Ishikawa (cell line): ENCODE data around the gene LRRC46.

Source experiments
- CEBPB ChIP-seq: IDR thresholded peaks from 2 replicates; pipeline ENCODE4 v1.6.1; 2012
- EP300 ChIP-seq: IDR thresholded peaks from 2 replicates; pipeline ENCODE4 v1.6.1; 2012; ENCODE audit warnings: borderline replicate concordance
- MAX ChIP-seq: IDR thresholded peaks from 2 replicates; pipeline ENCODE4 v1.6.1; 2012
- NFIC ChIP-seq: IDR thresholded peaks from 2 replicates; pipeline ENCODE4 v1.6.1; 2012
- RAD21 ChIP-seq: IDR thresholded peaks from 2 replicates; pipeline ENCODE4 v1.6.1; 2012; ENCODE audit warnings: low read depth
- REST ChIP-seq: IDR thresholded peaks from 2 replicates; pipeline ENCODE4 v1.6.1; 2012; ENCODE audit warnings: low read depth, mild to moderate bottlenecking
- USF1 ChIP-seq: IDR thresholded peaks from 2 replicates; pipeline ENCODE4 v1.6.1; 2012
- YY1 ChIP-seq: IDR thresholded peaks from 2 replicates; pipeline ENCODE4 v1.6.1; 2012; ENCODE audit warnings: low read depth

GRCh38 chr17:47802341-47803022, 29.0 kb upstream of the LRRC46 start:
- TF ChIP-seq RAD21 (peak; percentile 86), NFIC (no peak), USF1 (no peak), CEBPB (no peak), EP300 (no peak), MAX (no peak), YY1 (no peak), REST (no peak)
